ENCODE measurements around the gene TXNDC2.

The TXNDC2 gene

GRCh38 chr18:9861157-9861556, 24.6 kb upstream of the TXNDC2 start:
- no peak for DNase-seq

GRCh38 chr18:9861933-9862332, 23.8 kb upstream of the TXNDC2 start:
- no peak for DNase-seq

GRCh38 chr18:9862686-9863085, 23.1 kb upstream of the TXNDC2 start:
- no peak for DNase-seq

GRCh38 chr18:9863282-9863681, 22.5 kb upstream of the TXNDC2 start:
- DNase-seq: no peak

GRCh38 chr18:9865764-9866490, 19.8 kb upstream of the TXNDC2 start:
- DNase-seq: peak; percentile 57

GRCh38 chr18:9866627-9867026, 19.1 kb upstream of the TXNDC2 start:
- peak; percentile 50 for DNase-seq

GRCh38 chr18:9867071-9867594, 18.6 kb upstream of the TXNDC2 start:
- peak; percentile 56 for DNase-seq

GRCh38 chr18:9868857-9869714, 16.7 kb upstream of the TXNDC2 start:
- no peak for DNase-seq

- peak; percentile 67 for DNase-seq
These were observed 15.9 kb upstream of the TXNDC2 start for GRCh38 chr18:9869715-9870430.

GRCh38 chr18:9870431-9871008, 15.3 kb upstream of the TXNDC2 start:
- no peak for DNase-seq

- no peak for DNase-seq
These were observed 14.5 kb upstream of the TXNDC2 start for GRCh38 chr18:9871244-9871746.

GRCh38 chr18:9872823-9873222, 12.9 kb upstream of the TXNDC2 start:
- no peak for DNase-seq

- DNase-seq: no peak
These were observed 11.0 kb upstream of the TXNDC2 start for GRCh38 chr18:9874728-9875127.

- DNase-seq: no peak
These were observed 9.4 kb upstream of the TXNDC2 start for GRCh38 chr18:9876212-9876866.

- DNase-seq: peak; percentile 16
These were observed 8.7 kb upstream of the TXNDC2 start for GRCh38 chr18:9876867-9877654.

GRCh38 chr18:9877655-9878014, 8.1 kb upstream of the TXNDC2 start:
- DNase-seq: no peak

- DNase-seq: no peak
These were observed 7.7 kb upstream of the TXNDC2 start for GRCh38 chr18:9878095-9878494.

- DNase-seq: no peak
These were observed 7.0 kb upstream of the TXNDC2 start for GRCh38 chr18:9878783-9879242.

- no peak for DNase-seq
These were observed 1.7 kb upstream of the TXNDC2 start for GRCh38 chr18:9884090-9884489.

GRCh38 chr18:9884532-9885140, 1.1 kb upstream of the TXNDC2 start:
- no peak for DNase-seq

GRCh38 chr18:9886005-9886348, 204 bp downstream of the TXNDC2 start:
- DNase-seq: no peak
